ENCODE results near the gene C2orf66. TPM values are rescaled to one million over a fixed set of nuclear protein-coding genes. Genes with fewer than 3 reads are reported as not detected.

C2orf66 gene
- total RNA-seq, 1 donor from 2014 or later = 0.48 TPM

GRCh38 chr2:196767101-196767500 lies 42.1 kb downstream of the C2orf66 start:
- no peak for DNase-seq (ENCODE audit: low spot score)

GRCh38 chr2:196759378-196759706 lies 49.8 kb downstream of the C2orf66 start:
- peak; percentile 35 for DNase-seq (ENCODE audit: low spot score)

GRCh38 chr2:196758474-196759377 lies 50.4 kb downstream of the C2orf66 start:
- DNase-seq (ENCODE audit: low spot score) = peak; percentile 28

Other genes with a start within 250 kb of the C2orf66 start
- 24.8 TPM for gene HECW2, start 215.8 kb downstream of the C2orf66 start, total RNA-seq (ENCODE audit: insufficient read depth, low replicate concordance)
- 30.8 TPM for gene CCDC150, start 169.6 kb downstream of the C2orf66 start, total RNA-seq (ENCODE audit: insufficient read depth, low replicate concordance)
- gene GTF3C3, start 9.7 kb downstream of the C2orf66 start, total RNA-seq (ENCODE audit: insufficient read depth, low replicate concordance) = 47.9 TPM
- 18.8 TPM for gene PGAP1, start 117.4 kb upstream of the C2orf66 start, total RNA-seq (ENCODE audit: insufficient read depth, low replicate concordance)

Measured in umbilical cord (tissue), 2 donors.